ENCODE data around the gene CPLX1. TPM values are rescaled to one million over a fixed set of nuclear protein-coding genes. Genes with fewer than 3 reads are reported as not detected.

The CPLX1 gene
- total and polyA plus RNA-seq, 2 donors (not counting 1 experiment from before 2014, with no cell fraction given) = 0.03 to 0.66 TPM

- H2AFZ ChIP-seq (ENCODE audit: low read length) = no peak overlapping the region
- no peak for DNase-seq (ENCODE audit: low read depth in 2 of 2)
- no peaks in the 10 kb centered on the region for H3K79me2 ChIP-seq (ENCODE audit: control insufficient read depth, insufficient read depth, low read length)
Observed at GRCh38 chr4:872241-872981, 46.5 kb upstream of the CPLX1 start.

GRCh38 chr4:871484-871883, 45.6 kb upstream of the CPLX1 start:
- TF ChIP-seq CTCF (conservative IDR thresholded peaks at IDR 0.05 in 1 of 2, IDR thresholded peaks at IDR 0.05 in 1 of 2; ENCODE audit: low read depth in 1 of 2, low read length in 2 of 2) = no peak
- no peak for TF ChIP-seq EZH2 (IDR thresholded peaks at IDR 0.05; ENCODE audit: low read length, missing control alignments)
- Histone ChIP-seq H3K9ac (ENCODE audit: insufficient read depth, low read length) (no peak overlapping the region), H3K36me3 (ENCODE audit: control insufficient read depth, insufficient read depth, low read length) (peaks cover 40% of the 10 kb centered on the region)

More at GRCh38 chr4:872241-872981, 46.5 kb upstream of the CPLX1 start:
- H3K9me3 ChIP-seq (ENCODE audit: control insufficient read depth, insufficient read depth, low read depth, low read length) = no peaks in the 10 kb centered on the region
- H3K4me3 ChIP-seq (replicated peaks in 1 of 4; ENCODE audit: control extremely low read depth in 1 of 4, insufficient read depth in 1 of 4, low read depth in 3 of 4, low read length in 4 of 4) = no peak overlapping the region
- no peak overlapping the region for H3K27ac ChIP-seq (ENCODE audit: insufficient read depth, low read length)
- no peak overlapping the region for H3K9ac ChIP-seq (ENCODE audit: insufficient read depth, low read length)
- no peak for TF ChIP-seq EZH2 (IDR thresholded peaks at IDR 0.05; ENCODE audit: low read length, missing control alignments)
- TF ChIP-seq CTCF (conservative IDR thresholded peaks at IDR 0.05 in 1 of 2, IDR thresholded peaks at IDR 0.05 in 1 of 2; ENCODE audit: low read depth in 1 of 2, low read length in 2 of 2) = no peak
- no peak overlapping the region for H3K4me2 ChIP-seq (ENCODE audit: extremely low read depth, insufficient read depth, low read length)
- H4K20me1 ChIP-seq (ENCODE audit: control insufficient read depth, extremely low read depth, insufficient read depth, low read length) = no peaks in the 10 kb centered on the region
- H3K4me1 ChIP-seq (ENCODE audit: control insufficient read depth, extremely low read depth, insufficient read depth, low read length) = no peaks in the 10 kb centered on the region
- peaks cover 38% of the 10 kb centered on the region for H3K36me3 ChIP-seq (ENCODE audit: control insufficient read depth, insufficient read depth, low read length)
- H3K27me3 ChIP-seq (ENCODE audit: control insufficient read depth, insufficient read depth, low read length) = no peaks in the 10 kb centered on the region

GRCh38 chr4:870951-871350, 45.0 kb upstream of the CPLX1 start:
- H3K36me3 ChIP-seq (ENCODE audit: control insufficient read depth, insufficient read depth, low read length) = peaks cover 36% of the 10 kb centered on the region
- H2AFZ ChIP-seq (ENCODE audit: low read length) = no peak overlapping the region
- H3K27me3 ChIP-seq (ENCODE audit: control insufficient read depth, insufficient read depth, low read length) = no peaks in the 10 kb centered on the region
- no peak overlapping the region for H3K4me2 ChIP-seq (ENCODE audit: extremely low read depth, insufficient read depth, low read length)
- no peaks in the 10 kb centered on the region for H4K20me1 ChIP-seq (ENCODE audit: control insufficient read depth, extremely low read depth, insufficient read depth, low read length)
- TF ChIP-seq EZH2 (IDR thresholded peaks at IDR 0.05; ENCODE audit: low read length, missing control alignments) = no peak
- TF ChIP-seq CTCF (conservative IDR thresholded peaks at IDR 0.05 in 1 of 2, IDR thresholded peaks at IDR 0.05 in 1 of 2; ENCODE audit: low read depth in 1 of 2, low read length in 2 of 2) = no peak
- no peaks in the 10 kb centered on the region for H3K9me3 ChIP-seq (ENCODE audit: control insufficient read depth, insufficient read depth, low read depth, low read length)
- no peak for DNase-seq (ENCODE audit: low read depth in 2 of 2)
- H3K4me1 ChIP-seq (ENCODE audit: control insufficient read depth, extremely low read depth, insufficient read depth, low read length) = no peaks in the 10 kb centered on the region
- H3K9ac ChIP-seq (ENCODE audit: insufficient read depth, low read length) = no peak overlapping the region
- no peak overlapping the region for H3K4me3 ChIP-seq (replicated peaks in 1 of 4; ENCODE audit: control extremely low read depth in 1 of 4, insufficient read depth in 1 of 4, low read depth in 3 of 4, low read length in 4 of 4)
- H3K79me2 ChIP-seq (ENCODE audit: control insufficient read depth, insufficient read depth, low read length) = no peaks in the 10 kb centered on the region
- no peak overlapping the region for H3K27ac ChIP-seq (ENCODE audit: insufficient read depth, low read length)

More at GRCh38 chr4:871484-871883, 45.6 kb upstream of the CPLX1 start:
- Histone ChIP-seq H3K27ac (ENCODE audit: insufficient read depth, low read length) (no peak overlapping the region), H3K9me3 (ENCODE audit: control insufficient read depth, insufficient read depth, low read depth, low read length) (no peaks in the 10 kb centered on the region), H3K27me3 (ENCODE audit: control insufficient read depth, insufficient read depth, low read length) (no peaks in the 10 kb centered on the region), H3K4me3 (replicated peaks in 1 of 4; ENCODE audit: control extremely low read depth in 1 of 4, insufficient read depth in 1 of 4, low read depth in 3 of 4, low read length in 4 of 4) (no peak overlapping the region), H3K4me2 (ENCODE audit: extremely low read depth, insufficient read depth, low read length) (no peak overlapping the region), H3K4me1 (ENCODE audit: control insufficient read depth, extremely low read depth, insufficient read depth, low read length) (no peaks in the 10 kb centered on the region), H3K79me2 (ENCODE audit: control insufficient read depth, insufficient read depth, low read length) (no peaks in the 10 kb centered on the region), H4K20me1 (ENCODE audit: control insufficient read depth, extremely low read depth, insufficient read depth, low read length) (no peaks in the 10 kb centered on the region), H2AFZ (ENCODE audit: low read length) (no peak overlapping the region)
- DNase-seq (ENCODE audit: low read depth in 2 of 2) = no peak
